NCI-H82 treated with DMSO at 0.1 percent for 48 hours (cell line): ENCODE measurements around the gene SMURF2.
"Not testable (repeated sequence)": the region's sequence is repeated elsewhere in the genome, so short reads cannot be mapped to it uniquely, and the experiment has no call there.

Experiments
- DNase-seq: peaks from one replicate; lab custom pipeline; 2025; ENCODE audit not compliant: unreplicated experiment; lab: John Stamatoyannopoulos, UW

SMURF2 gene

DNA sequence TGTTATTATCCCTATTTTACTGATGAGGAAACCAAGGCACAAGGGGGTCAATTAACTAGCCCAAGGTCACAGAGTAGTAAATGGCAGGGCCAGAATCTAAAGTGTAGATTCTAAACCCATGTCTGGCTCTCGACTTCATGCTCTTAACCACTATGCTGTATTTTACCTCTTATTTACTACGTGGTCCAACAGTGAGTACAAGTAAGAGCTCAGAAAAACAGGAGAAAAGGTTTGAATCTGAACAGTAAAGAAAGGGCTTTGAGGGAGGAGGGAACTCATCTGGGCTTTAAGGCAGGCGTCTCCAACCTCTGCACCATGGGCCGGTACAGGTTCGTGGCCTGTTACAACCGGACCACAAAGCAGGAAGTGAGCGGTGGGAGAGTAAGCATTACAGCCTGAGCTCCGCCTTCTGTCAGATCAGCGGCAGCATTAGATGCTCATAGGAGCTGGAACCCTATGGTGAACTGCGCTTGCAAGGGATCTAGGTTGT, 62.9 kb downstream of the SMURF2 start:
- DNase-seq = no peak

DNA sequence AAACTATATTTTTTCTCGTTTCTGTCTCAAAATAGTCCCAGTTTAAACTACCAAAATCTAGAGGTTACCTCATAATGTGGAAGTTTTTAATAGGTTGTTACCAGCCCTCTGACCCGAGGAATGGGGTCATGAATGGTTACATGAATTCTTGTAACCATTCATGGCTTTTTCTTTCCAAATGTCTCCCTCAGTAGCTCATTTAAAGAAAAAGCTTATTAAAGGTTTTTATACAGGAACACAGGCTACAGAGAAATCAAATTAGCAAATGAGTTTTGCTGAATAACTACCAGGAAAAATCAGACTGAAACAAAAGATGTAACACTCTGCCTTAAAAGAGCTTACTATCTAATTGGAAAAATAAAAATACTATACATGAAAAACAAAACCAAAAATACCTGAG, 63.4 kb downstream of the SMURF2 start:
- DNase-seq = no peak

GRCh38 chr17:64596988-64597387, 65.1 kb downstream of the SMURF2 start:
- DNase-seq = no peak

- DNase-seq = no peak
Observed at GRCh38 chr17:64596439-64596838, 65.7 kb downstream of the SMURF2 start.

DNA sequence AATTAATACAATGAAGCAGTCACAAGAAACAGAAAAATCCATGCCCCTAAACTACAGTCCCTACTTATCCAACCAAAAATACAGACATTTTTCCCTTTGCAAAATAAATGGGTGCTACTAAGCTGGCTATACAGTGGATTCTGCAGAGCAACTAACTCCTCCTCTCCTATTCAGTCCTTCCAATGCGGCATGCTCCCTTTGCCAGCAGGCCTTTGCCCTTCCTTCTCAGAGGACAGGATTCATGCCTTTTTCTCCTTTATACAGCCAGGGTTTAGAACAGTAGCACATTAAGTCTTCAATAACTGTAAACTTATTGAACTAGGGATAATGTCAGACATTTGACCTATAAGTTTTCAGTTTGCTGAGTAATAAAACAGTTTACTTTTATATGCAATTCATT, 70.2 kb downstream of the SMURF2 start:
- no peak for DNase-seq

DNA sequence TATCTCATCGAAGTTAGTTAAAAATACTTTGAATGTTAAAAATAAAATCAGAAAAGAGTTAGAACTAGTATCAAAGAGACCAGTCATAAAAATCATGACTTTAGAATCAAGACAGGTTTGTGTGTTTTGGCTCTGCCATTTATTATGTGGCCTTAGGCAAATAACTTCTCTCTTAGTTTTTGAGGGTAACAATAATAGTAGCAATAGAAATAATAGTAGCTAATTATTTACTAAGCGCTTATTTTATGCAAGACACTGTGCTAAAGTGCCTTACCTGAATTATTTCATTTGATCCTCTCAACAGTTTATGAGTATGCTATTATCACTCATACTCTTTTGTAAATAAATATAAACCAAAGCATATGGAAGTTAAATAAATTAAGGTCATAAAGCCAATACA, 77.0 kb downstream of the SMURF2 start:
- no peak for DNase-seq

GRCh38 chr17:64583038-64583437, 79.1 kb downstream of the SMURF2 start:
- no peak for DNase-seq

GRCh38 chr17:64580384-64581315, 81.5 kb downstream of the SMURF2 start:
- no peak for DNase-seq

- no peak for DNase-seq
Observed at GRCh38 chr17:64579917-64580316, 82.2 kb downstream of the SMURF2 start.

DNA sequence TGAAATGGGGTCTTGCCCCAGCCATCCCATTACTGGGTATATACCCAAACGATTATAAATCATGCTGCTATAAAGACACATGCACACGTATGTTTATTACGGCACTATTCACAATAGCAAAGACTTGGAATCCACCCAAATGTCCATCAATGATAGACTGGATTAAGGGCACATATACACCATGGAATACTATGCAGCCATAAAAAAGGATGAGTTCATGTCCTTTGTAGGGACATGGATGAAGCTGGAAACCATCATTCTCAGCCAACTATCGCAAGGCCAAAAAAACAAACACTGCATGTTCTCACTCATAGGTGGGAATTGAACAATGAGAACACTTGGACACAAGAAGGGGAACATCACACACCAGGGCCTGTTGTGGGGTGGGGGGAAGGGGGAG, 85.1 kb downstream of the SMURF2 start:
- not testable (repeated sequence) for DNase-seq

DNA sequence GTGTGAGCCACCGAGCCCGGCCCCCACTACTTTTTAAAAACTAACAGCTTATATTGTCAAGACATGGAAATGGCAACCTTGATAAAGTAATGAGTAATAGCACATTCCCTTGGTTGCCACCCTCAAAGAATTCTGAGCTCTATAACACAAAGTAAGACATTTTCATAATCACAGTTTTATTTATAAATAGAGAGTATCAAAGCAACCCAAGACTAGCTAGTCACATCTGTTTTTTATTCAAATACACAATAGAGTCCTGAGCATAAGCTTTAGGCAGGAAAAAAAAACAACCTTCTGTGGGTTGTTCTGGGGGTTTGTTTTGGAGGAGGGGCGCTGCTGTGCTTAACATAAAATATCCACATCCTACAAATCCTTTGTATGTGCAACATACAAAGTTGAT, 86.7 kb downstream of the SMURF2 start:
- DNase-seq = no peak

GRCh38 chr17:64574646-64575045, 87.5 kb downstream of the SMURF2 start:
- no peak for DNase-seq

DNA sequence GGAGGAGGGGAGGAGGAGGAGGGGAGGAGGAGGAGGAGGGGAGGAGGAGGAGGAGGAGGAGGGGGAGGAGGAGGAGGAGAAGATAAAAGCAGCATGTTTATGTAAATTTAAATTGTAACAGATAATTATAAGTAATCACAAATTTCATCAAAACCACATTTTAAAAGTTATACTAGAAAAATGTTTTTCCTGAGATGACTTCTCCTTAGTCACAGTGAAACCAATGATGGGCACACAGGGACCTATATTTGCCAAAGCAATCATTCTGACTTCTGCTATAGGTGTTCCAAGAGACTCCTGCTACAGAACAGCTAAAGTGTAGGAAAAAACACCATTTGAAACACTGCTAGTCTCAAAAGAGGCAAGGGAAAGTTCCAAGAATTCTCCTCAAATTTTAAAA, 88.9 kb downstream of the SMURF2 start:
- no peak for DNase-seq

DNA sequence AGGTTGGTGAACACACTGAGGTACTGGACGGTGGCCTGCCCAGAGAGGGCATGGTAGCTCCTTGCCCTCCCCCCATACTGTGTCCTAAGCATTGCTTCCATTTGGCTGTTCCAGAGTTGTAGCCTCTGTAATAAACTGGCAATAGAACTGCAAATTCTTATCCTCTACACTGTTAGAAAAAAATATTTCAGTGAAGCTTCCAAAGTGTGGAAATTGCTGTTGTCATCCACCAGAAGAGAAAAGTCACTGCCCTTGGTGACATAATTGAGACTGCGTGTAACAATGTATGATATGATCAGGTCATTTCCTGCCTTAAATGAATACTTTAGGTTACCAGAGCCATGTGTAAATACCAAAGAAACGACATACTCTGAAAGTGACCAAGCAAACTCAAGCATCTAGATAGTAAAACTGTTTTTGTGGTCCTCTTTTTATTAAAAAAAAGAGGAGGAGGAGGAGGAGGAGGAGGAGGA, 89.4 kb downstream of the SMURF2 start:
- no peak for DNase-seq

DNA sequence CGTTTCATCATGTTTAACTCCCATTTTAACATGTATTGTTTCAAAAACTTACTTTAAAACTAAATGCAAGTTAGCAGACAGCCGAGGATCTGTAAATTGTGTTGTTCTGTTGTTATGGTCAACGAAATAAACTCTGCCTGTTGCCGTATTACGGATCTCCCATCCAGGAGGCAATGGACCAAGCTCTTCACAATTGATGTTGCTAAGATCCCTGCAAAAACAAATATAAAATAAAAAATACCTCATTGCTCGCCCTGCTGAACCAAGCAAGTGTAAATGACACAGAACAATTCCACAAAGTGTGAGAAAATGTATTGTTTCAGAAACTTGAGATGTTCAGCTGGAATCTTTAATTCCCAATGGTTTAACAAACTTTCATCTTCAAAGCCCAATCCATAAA, 90.4 kb downstream of the SMURF2 start:
- DNase-seq = no peak

DNA sequence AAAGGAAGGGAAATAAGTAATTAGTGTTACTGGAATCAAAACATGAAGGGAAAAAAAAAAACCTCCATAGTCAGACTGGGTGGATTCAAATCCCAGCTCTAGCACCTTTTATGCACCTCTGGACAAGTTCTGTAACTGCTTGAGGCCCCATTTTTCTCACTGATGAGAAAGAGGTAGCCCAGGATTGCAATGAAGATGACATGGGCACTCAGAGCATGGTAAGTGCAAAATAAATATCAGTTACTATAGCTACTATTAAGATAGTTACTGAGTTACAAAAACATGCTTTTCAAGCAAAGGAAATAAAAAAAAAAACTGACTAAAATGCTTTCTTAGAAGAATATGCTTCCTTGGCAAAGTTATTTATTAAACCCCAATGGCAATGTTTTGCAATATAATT, 96.5 kb downstream of the SMURF2 start:
- no peak for DNase-seq

GRCh38 chr17:64564098-64564497, 98.0 kb downstream of the SMURF2 start:
- no peak for DNase-seq

- no peak for DNase-seq
Observed at GRCh38 chr17:64555281-64555680, 106.8 kb downstream of the SMURF2 start.

GRCh38 chr17:64554028-64554637, 108.0 kb downstream of the SMURF2 start:
- DNase-seq = no peak

GRCh38 chr17:64551461-64551860, 110.6 kb downstream of the SMURF2 start:
- no peak for DNase-seq

DNA sequence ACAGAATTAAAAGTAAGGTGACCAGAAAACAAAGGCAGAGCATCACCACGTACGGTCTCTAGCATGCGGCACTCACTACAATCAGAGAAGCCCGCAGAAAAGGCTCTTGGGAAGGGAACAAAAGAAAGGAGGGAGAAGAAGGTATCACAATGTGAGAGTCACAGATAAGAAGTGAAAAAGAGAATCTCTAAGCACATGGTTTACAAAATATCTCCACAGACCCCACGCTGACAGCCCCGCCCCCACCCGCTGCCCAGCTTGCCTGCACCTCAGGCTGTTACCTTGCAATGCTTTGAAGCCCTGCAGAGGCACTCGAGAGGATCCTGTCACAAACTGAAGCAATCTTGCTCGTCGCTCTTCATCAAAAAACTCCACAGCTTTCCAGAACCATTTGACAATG, 114.8 kb downstream of the SMURF2 start:
- DNase-seq = no peak

GRCh38 chr17:64546716-64547115, 115.4 kb downstream of the SMURF2 start:
- no peak for DNase-seq
